COLO668 (cell line): ENCODE results near the gene NUDT22.

Source experiments
- DNase-seq: peaks from one replicate; lab custom pipeline; 2025; ENCODE audit not compliant: unreplicated experiment; lab: John Stamatoyannopoulos, UW

NUDT22 gene

GRCh38 chr11:64226507-64227051, 505 bp downstream of the NUDT22 start:
- DNase-seq: peak; percentile 79

DNA sequence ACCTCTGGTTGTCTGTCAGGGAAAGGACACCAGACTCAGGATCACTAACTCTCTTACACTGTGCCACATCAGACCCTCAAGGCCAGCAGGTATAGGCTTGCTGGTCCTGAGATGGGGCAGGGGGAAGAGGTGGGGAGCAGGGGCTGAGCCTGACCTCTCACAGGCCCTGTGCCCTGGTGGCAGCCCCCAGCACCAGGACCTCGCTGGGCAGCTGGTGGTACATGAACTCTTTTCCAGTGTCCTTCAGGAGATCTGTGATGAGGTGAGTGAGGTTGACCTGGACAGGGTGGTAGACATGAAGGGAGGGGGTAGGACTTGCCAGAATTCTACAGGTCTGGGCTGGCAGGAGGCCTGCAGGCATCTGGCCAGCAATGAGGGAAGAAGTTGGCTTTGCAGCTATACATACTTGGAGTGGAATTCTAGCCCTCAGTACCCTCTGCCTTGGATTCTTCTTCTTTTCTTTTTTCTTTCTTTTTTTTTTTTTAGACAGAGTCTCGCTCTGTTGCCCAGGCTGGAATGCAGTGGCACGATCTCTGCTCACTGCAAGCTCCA, 1.4 kb downstream of the NUDT22 start:
- DNase-seq: no peak

GRCh38 chr11:64229090-64229743, 3.1 kb downstream of the NUDT22 start:
- DNase-seq: no peak

GRCh38 chr11:64229744-64230170, 3.7 kb downstream of the NUDT22 start:
- no peak for DNase-seq

GRCh38 chr11:64230171-64230984, 4.3 kb downstream of the NUDT22 start, which contains the start of gene DNAJC4:
DNAJC4 (plus strand) TSS chr11:64230548; CDS start chr11:64230855, 307 bp downstream.
- peak; percentile 94 for DNase-seq

DNA sequence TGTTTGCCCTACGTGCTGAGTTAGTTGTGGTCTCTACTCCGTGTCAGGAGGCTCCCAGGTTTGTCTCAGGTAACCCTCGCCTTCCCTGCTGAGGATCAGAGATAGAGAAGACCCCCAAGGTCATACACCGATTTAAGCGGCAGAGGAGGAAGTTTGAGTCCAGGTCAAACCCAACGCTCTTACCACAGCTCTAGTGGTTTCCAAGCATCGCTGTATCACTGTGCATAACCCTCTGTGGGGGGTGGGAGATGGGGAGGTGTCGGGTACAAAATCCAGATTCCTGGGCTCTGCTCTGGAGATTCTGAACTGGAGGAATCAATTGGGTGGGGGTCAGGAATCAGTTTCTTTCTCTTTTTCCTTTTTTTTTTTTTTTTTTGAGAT, 4.9 kb downstream of the NUDT22 start:
- no peak for DNase-seq

GRCh38 chr11:64231546-64231945, 5.5 kb downstream of the NUDT22 start:
- no peak for DNase-seq

DNA sequence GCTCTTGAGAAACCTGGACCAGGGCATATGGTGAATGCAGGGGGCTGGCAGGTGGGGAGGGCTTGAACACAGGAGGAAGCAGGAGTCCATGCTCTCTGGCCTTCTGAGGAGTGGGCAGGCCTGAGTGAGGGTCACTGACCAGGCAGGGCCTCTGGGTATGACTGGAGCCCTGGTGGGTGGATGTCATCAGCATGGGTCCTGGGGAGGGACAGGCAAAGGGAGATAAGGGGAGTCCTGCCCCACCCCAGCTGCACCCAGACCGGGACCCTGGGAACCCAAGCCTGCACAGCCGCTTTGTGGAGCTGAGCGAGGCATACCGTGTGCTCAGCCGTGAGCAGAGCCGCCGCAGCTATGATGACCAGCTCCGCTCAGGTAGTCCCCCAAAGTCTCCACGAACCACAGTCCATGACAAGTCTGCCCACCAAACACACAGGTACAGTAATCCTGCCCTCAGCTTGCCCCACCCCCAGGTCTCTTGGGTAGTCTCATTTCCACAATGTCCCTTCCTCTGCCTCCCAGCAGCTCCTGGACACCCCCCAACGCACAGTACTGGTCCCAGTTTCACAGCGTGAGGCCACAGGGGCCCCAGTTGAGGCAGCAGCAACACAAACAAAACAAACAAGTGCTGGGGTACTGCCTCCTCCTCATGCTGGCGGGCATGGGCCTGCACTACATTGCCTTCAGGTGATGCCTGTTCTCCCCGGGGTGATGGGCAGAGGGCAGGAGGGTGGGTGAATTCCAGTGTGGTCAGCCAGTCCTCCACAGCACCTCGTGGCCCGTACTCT, 6.3 kb downstream of the NUDT22 start:
- no peak for DNase-seq

DNA sequence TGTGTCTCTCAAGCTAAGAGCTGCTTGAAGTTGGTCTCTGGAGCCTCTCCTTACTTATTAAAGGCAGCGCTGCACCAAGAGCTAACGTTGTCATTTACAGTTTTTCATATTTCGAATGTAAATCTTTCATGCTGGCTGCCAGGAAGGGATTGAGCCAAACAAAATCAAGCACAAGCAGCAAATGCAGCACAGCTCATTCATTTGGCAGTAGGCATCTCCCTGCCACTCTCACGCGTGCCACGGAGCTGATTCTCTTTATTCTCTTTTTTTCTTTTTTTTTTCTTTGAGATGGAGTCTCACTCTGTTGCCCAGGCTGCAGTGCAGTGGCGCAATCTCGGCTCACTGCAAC, 6.9 kb downstream of the NUDT22 start:
- no peak for DNase-seq

DNA sequence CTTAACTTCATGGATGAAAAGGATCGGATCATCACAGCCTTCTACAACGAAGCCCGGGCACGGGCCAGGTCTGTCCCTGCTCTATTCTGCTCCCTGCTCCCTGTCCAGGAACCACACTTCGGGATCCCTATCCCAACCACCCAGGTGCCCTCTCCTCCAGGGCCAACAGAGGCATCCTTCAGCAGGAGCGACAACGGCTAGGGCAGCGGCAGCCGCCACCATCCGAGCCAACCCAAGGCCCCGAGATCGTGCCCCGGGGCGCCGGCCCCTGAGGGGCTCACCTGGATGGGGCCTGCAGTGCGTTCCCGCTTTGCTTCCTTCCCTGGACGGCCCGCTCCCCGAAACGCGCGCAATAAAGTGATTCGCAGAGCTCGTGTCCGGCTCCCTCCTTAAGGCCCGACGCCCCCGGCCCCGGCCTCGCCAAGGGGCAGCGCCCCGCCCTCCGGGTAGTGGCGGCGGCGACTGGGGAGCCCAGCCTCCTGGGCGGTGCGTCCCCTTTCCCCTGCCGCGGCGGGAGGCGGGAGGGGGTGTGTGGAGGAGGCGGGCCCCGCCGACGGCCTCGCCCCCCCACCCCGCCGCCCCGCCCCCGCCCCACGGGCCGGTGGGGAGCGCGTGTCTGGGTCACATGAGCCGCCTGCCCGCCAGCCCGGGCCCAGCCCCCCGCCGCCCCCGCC, 8.0 kb downstream of the NUDT22 start, which contains the start of gene VEGFB:
VEGFB (plus strand) TSS at position 672 of the 674 bp plus-strand sequence. CDS start 250 bp downstream, outside the sequence.
- DNase-seq: peak; percentile 77

DNA sequence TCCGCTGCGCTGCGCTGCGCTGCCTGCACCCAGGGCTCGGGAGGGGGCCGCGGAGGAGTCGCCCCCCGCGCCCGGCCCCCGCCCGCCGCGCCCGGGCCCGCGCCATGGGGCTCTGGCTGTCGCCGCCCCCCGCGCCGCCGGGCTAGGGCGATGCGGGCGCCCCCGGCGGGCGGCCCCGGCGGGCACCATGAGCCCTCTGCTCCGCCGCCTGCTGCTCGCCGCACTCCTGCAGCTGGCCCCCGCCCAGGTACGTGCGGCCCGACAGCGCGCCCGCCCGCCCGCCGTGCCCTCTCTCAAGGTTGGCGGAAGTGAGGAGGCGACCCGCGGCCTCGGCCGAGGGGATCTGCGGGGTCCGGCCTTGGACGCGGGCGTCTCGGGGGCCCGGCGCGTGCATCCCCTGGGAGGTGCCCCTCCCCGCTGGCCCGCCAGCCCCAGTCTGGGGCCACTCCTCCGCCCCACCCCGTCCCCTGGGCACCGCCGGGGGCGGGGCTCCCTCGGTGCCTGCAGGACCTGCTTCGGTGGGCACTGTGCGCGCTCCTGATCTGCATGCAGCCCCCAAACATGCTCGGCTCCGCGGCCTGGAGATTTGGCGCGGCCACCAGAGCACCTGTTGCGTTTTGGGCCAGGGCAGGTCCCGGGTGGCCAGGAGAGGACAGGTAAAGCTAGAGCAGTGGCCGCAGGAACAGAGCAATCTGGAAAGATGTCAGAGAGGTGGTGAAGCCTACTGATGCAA, 8.7 kb downstream of the NUDT22 start:
- peak; percentile 84 for DNase-seq

GRCh38 chr11:64235437-64236161, 9.5 kb downstream of the NUDT22 start:
- peak; percentile 67 for DNase-seq

DNA sequence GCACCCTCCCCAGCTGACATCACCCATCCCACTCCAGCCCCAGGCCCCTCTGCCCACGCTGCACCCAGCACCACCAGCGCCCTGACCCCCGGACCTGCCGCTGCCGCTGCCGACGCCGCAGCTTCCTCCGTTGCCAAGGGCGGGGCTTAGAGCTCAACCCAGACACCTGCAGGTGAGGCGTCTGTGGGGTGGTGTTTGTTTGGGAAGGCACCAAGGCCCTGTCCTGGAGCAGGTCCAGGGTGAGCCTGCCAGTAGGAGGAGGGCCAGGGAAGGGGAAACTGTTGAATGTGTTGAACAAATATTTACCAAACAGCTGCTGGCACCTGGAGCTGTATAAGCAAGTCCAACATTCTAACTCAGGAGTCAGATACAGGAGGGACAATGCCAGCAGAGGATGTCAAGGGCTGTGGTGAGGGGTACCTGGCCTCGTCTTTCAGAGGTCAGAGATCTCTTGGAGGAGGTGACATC, 11.4 kb downstream of the NUDT22 start:
- peak; percentile 96 for DNase-seq

- DNase-seq: peak; percentile 66
These were observed 12.0 kb downstream of the NUDT22 start for GRCh38 chr11:64238076-64238475.

- no peak for DNase-seq
These were observed 12.9 kb downstream of the NUDT22 start for GRCh38 chr11:64238999-64239398.

DNA sequence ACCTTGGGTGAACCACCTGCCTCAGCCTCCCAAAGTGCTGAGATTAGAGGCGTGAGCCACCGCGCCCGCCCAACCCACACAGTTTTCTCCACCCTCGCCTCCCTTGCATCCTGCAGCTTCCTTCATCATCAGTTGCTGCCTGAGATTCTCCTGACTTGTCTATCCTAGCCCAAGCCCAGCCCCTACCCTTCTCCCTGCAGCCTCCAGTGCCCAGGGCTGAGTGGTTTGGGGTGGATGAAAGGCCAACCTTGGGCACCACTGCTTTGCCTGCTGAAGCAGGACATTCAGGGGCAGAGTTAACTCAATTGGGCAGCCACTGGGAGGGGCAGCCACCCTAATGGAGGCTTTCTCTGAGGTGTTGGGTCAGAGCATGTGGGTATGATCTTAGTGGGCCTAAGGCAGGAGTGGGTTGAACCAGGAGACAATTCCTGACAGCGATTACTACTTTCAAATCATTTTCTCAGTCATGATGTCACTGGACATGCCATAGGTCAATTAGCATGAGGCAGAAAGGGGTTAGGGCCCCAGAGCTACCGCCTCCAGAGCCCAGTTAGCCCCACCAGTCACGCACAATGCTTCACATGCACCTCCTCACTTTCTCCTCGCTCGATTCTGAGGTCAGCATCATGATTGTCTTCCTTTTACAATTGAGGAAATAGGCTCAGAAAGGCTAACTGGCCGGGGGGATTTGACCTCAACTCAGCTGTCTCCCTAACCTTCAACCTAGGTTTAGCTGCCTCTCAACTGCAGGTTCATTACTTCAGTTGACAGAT, 13.8 kb downstream of the NUDT22 start:
- peak; percentile 80 for DNase-seq

- DNase-seq: peak; percentile 99
These were observed 14.6 kb downstream of the NUDT22 start, which contains the start of gene FKBP2 for GRCh38 chr11:64240435-64241240. FKBP2 (plus strand) TSS chr11:64241095; CDS start chr11:64242388, 1,293 bp downstream.
